PC-3 (cell line): Measurements from ENCODE around the gene XKR8. TPM values are rescaled to one million over a fixed set of nuclear protein-coding genes. Genes with fewer than 3 reads are reported as not detected.

Source experiments
- ATAC-seq: fragments of 200-7000 bp; cut with Tn5 transposase; 2 replicates; pipeline ENCODE4 v1.9.1; 2020; ENCODE audit warnings: mild to moderate bottlenecking, moderate library complexity
- BruUV-seq: library from RNA; stranded (reverse); fragments of 400-500 nt; replicated peaks from 2 replicates; lab custom pipeline; 2021; lab: Mats Ljungman, UMichigan
- CTCF ChIA-PET: fragments of 300-600 bp; sonication (Branson Sonifier 250); formaldehyde crosslinking; loops from one replicate; lab custom pipeline; 2022; ENCODE audit warnings: antibody characterized with exemption; lab: Charles Lee
- POLR2A ChIA-PET: fragments of 300-600 bp; sonication (Branson Sonifier 250); formaldehyde crosslinking; loops from one replicate; lab custom pipeline; 2022; ENCODE audit warnings: antibody characterized with exemption; ENCODE audit not compliant: unreplicated experiment; lab: Charles Lee
- DNase-seq: peaks from one replicate; pipeline ENCODE4 v3.0.0-alpha.2; 2015
- H2AFZ ChIP-seq: fragments of 300-600 bp; sonication (generic); 2 replicates; pipeline ENCODE4 v1.6.0; 2016; ENCODE audit warnings: antibody characterized with exemption, low read length
- H3F3A ChIP-seq: fragments of 300-600 bp; sonication (generic); one replicate; pipeline ENCODE4 v1.6.0; 2017; ENCODE audit warnings: antibody characterized with exemption, low read length, control low read depth, mild to moderate bottlenecking; ENCODE audit not compliant: unreplicated experiment
- H3K27ac ChIP-seq: fragments of 300-600 bp; sonication (generic); 2 replicates; pipeline ENCODE4 v1.5.1; 2016; ENCODE audit warnings: mild to moderate bottlenecking, low read length
- H3K27me3 ChIP-seq: fragments of 300-600 bp; sonication (generic); 2 replicates; pipeline ENCODE4 v1.6.1; 2016; ENCODE audit warnings: low read length, mixed read lengths
- H3K36me3 ChIP-seq: fragments of 300-600 bp; sonication (generic); 2 replicates; pipeline ENCODE4 v1.6.1; 2016; ENCODE audit warnings: low read depth, mixed run types, low read length, mixed read lengths
- H3K4me1 ChIP-seq: fragments of 300-600 bp; sonication (generic); 2 replicates; pipeline ENCODE4 v1.5.1; 2016; ENCODE audit warnings: low read length; ENCODE audit not compliant: insufficient read depth
- H3K4me2 ChIP-seq: fragments of 300-600 bp; sonication (generic); 2 replicates; pipeline ENCODE4 v1.6.0; 2016; ENCODE audit warnings: low read length
- H3K4me3 ChIP-seq: fragments of 300-600 bp; sonication (generic); 2 replicates; pipeline ENCODE4 v1.5.1; 2016; ENCODE audit warnings: mild to moderate bottlenecking, low read length, mixed read lengths
- H3K79me2 ChIP-seq: fragments of 300-600 bp; sonication (generic); 2 replicates; pipeline ENCODE4 v1.6.1; 2017; ENCODE audit warnings: low read length, mixed read lengths
- H3K9ac ChIP-seq: fragments of 300-600 bp; sonication (generic); 2 replicates; pipeline ENCODE4 v1.6.0; 2016; ENCODE audit warnings: mild to moderate bottlenecking, low read length
- H3K9me2 ChIP-seq: fragments of 300-600 bp; sonication (generic); replicated peaks from 2 replicates; pipeline ENCODE4 v1.6.1; 2016; ENCODE audit warnings: mixed run types, low read length, mixed read lengths
- H3K9me3 ChIP-seq: fragments of 300-600 bp; sonication (generic); 2 replicates; pipeline ENCODE4 v1.6.1; 2016; ENCODE audit warnings: low read length, mixed read lengths
- H4K20me1 ChIP-seq: fragments of 300-600 bp; sonication (generic); 2 replicates; pipeline ENCODE4 v1.6.1; 2016; ENCODE audit warnings: low read length, mixed read lengths
- EZH2 ChIP-seq: fragments of 300-600 bp; sonication (generic); IDR thresholded peaks from one replicate; pipeline ENCODE4 v1.6.1; 2017; ENCODE audit warnings: antibody characterized with exemption, mild to moderate bottlenecking, low read length; ENCODE audit not compliant: unreplicated experiment
- EZH2phosphoT487 ChIP-seq: fragments of 300-600 bp; sonication (generic); IDR thresholded peaks from 2 replicates; pipeline ENCODE4 v1.6.1; 2018; ENCODE audit warnings: mild to moderate bottlenecking, antibody characterized with exemption, low read length, borderline replicate concordance
- intact Hi-C: fragments of 100-400 bp; cut with micrococcal nuclease; formaldehyde crosslinking; loops from 2 replicates; pipeline ENCODE4 v1.9.0; 2023
- total RNA-seq: library from RNA; depleted of rRNA; stranded (reverse); fragments of >200 nt; gene quantifications from 2 replicates; pipeline ENCODE4 v1.2.3, GENCODE V29; 2014
- TF ChIP-seq, protein P1 (sequence below): fragments of 300-600 bp; sonication (generic); conservative IDR thresholded peaks from 2 replicates; pipeline ENCODE4 v1.5.1; 2017; ENCODE audit warnings: antibody characterized with exemption, low read depth, mild to moderate bottlenecking, low read length

XKR8 gene
- total RNA-seq, 1 experiment from 2014 or later = 6.9 TPM

DNA sequence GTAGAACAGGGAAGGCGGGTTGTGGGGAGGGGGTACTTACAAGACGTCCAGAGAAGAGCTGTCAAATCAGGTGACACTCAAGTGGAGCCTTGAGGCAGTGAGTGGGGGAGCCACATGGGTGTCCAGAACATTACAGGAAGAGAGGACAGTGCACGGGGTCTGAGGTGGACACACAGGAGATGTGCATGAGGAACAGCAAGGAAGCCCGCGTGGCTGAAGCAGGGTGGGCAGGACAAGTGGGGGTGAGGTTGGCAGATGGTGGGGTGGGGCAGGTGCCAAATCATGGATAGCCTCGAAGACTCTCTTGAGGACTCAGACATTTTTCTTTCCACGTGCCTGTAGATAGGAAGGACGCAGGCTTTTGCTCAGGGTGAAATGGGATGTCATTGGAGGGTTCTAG is 24.1 kb upstream of the XKR8 start:
- Histone ChIP-seq H2AFZ (peak overlapping the region; percentile 75), H4K20me1 (no peaks in the 10 kb centered on the region), H3K4me1 (peaks cover 8% of the 10 kb centered on the region; the same call in 1 of the 2 replicates), H3K4me2 (peak overlapping the region; percentile 92), H3K4me3 (peak overlapping the region; percentile 79), H3K9ac (peak overlapping the region; percentile 55), H3K27me3 (no peaks in the 10 kb centered on the region), H3K36me3 (no peaks in the 10 kb centered on the region), H3F3A (no peaks in the 10 kb centered on the region), H3K79me2 (no peaks in the 10 kb centered on the region), H3K9me2 (no peaks in the 10 kb centered on the region), H3K9me3 (no peaks in the 10 kb centered on the region), H3K27ac (no peak overlapping the region)
- TF ChIP-seq EZH2 (no peak), EZH2phosphoT487 (no peak)
- TF ChIP-seq, protein P1, sequence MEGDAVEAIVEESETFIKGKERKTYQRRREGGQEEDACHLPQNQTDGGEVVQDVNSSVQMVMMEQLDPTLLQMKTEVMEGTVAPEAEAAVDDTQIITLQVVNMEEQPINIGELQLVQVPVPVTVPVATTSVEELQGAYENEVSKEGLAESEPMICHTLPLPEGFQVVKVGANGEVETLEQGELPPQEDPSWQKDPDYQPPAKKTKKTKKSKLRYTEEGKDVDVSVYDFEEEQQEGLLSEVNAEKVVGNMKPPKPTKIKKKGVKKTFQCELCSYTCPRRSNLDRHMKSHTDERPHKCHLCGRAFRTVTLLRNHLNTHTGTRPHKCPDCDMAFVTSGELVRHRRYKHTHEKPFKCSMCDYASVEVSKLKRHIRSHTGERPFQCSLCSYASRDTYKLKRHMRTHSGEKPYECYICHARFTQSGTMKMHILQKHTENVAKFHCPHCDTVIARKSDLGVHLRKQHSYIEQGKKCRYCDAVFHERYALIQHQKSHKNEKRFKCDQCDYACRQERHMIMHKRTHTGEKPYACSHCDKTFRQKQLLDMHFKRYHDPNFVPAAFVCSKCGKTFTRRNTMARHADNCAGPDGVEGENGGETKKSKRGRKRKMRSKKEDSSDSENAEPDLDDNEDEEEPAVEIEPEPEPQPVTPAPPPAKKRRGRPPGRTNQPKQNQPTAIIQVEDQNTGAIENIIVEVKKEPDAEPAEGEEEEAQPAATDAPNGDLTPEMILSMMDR = no peak
- intact Hi-C loops = loop anchor here (1.0 to 2.0 kb wide), 2 partner anchors 24 to 43 kb away; partner anchors contain the start of gene XKR8
- DNase-seq (no peak), ATAC-seq (peak; percentile 7; the same call in 1 of the 2 replicates)
- ChIA-PET POLR2A (interaction anchor here (0.6 kb wide), 1 partner anchor 37 kb away, joined by 3 read pairs; no protein-coding TSS in a partner anchor), CTCF (interaction anchor here (0.6 kb wide), 1 partner anchor 44 kb away, joined by 6 read pairs; no protein-coding TSS in a partner anchor)
- BruUV-seq = no TSS peak

- no peaks in the 10 kb centered on the region for H3K9me3 ChIP-seq
- no peaks in the 10 kb centered on the region for H3K9me2 ChIP-seq
- ATAC-seq = no peak
- no peak overlapping the region for H3K9ac ChIP-seq
- BruUV-seq = no TSS peak
- no peak overlapping the region for H3K27ac ChIP-seq
- no peaks in the 10 kb centered on the region for H3K79me2 ChIP-seq
- DNase-seq = no peak
- H3K4me1 ChIP-seq = peaks cover 8% of the 10 kb centered on the region; the same call in 1 of the 2 replicates
- H3K4me2 ChIP-seq = peak overlapping the region; percentile 92; the same call in 1 of the 2 replicates
- H3K27me3 ChIP-seq = no peaks in the 10 kb centered on the region
- H3F3A ChIP-seq = no peaks in the 10 kb centered on the region
- ChIA-PET CTCF (interaction anchor here (0.6 kb wide), 2 partner anchors 43 to 45 kb away, joined by 4 to 6 read pairs; no protein-coding TSS in a partner anchor), POLR2A (no interaction called here)
- no peaks in the 10 kb centered on the region for H3K36me3 ChIP-seq
- H2AFZ ChIP-seq = no peak overlapping the region
- no peak overlapping the region; the same call in 1 of the 2 replicates for H3K4me3 ChIP-seq
- no peak for TF ChIP-seq EZH2
- TF ChIP-seq, protein P1 = no peak
- TF ChIP-seq EZH2phosphoT487 = no peak
- intact Hi-C loops = no loop called here
- H4K20me1 ChIP-seq = no peaks in the 10 kb centered on the region
These were observed 23.4 kb upstream of the XKR8 start for GRCh38 chr1:27936370-27936769.

- intact Hi-C loops = no loop called here
- Histone ChIP-seq H3K36me3 (no peaks in the 10 kb centered on the region), H3K27ac (no peak overlapping the region), H3K79me2 (no peaks in the 10 kb centered on the region), H3K9me3 (no peaks in the 10 kb centered on the region), H3K4me2 (no peak overlapping the region), H3K27me3 (no peaks in the 10 kb centered on the region), H3K9me2 (no peaks in the 10 kb centered on the region), H4K20me1 (no peaks in the 10 kb centered on the region), H3K9ac (no peak overlapping the region), H3K4me3 (no peak overlapping the region), H3K4me1 (peaks cover 8% of the 10 kb centered on the region; the same call in 1 of the 2 replicates), H2AFZ (no peak overlapping the region), H3F3A (no peaks in the 10 kb centered on the region)
- BruUV-seq = no TSS peak
- ATAC-seq = no peak
- no peak for DNase-seq
- TF ChIP-seq EZH2 (no peak), EZH2phosphoT487 (no peak)
- TF ChIP-seq, protein P1 = no peak
- ChIA-PET POLR2A (no interaction called here), CTCF (no interaction called here)
These were observed 22.3 kb upstream of the XKR8 start for GRCh38 chr1:27937524-27937836.
